Neural cell (in vitro differentiated cells): ENCODE data around the gene CCNY. TPM values are rescaled to one million over a fixed set of nuclear protein-coding genes. Genes with fewer than 3 reads are reported as not detected.

Source experiments
- H2AFZ ChIP-seq: fragments of 200-600, 300-800 bp; sonication (generic), shearing (Covaris generic); 2 replicates; pipeline ENCODE4 v1.6.0; 2014; ENCODE audit warnings: low read depth, mild to moderate bottlenecking, antibody characterized with exemption, low read length, moderate library complexity
- H3F3A ChIP-seq: fragments of 200-600 bp; shearing (Covaris generic); 2 replicates; pipeline ENCODE4 v1.6.1; 2016; ENCODE audit warnings: mild to moderate bottlenecking, moderate library complexity, mixed read lengths, antibody characterized with exemption, low read length; ENCODE audit not compliant: insufficient read depth, poor library complexity, severe bottlenecking
- H3K27ac ChIP-seq: fragments of 200-600, 300-800 bp; sonication (generic), shearing (Covaris generic); 2 replicates; pipeline ENCODE4 v1.5.1; 2014; ENCODE audit warnings: mild to moderate bottlenecking, low read length, moderate library complexity
- H3K27me3 ChIP-seq: fragments of 300-800, 200-600 bp; sonication (generic), shearing (Covaris generic); 2 replicates; pipeline ENCODE4 v1.6.0; 2014; ENCODE audit warnings: mild to moderate bottlenecking, low read depth, low read length, moderate library complexity; ENCODE audit not compliant: insufficient read depth
- H3K36me3 ChIP-seq: fragments of 300-800, 200-600 bp; sonication (generic), shearing (Covaris generic); 2 replicates; pipeline ENCODE4 v1.5.1; 2014; ENCODE audit warnings: mild to moderate bottlenecking, antibody characterized with exemption, low read length, moderate library complexity; ENCODE audit not compliant: insufficient read depth
- H3K4me2 ChIP-seq: fragments of 300-800, 200-600 bp; sonication (generic), shearing (Covaris generic); 2 replicates; pipeline ENCODE4 v1.6.0; 2014; ENCODE audit warnings: mild to moderate bottlenecking, low read length
- H3K4me3 ChIP-seq: fragments of 300-800, 200-600 bp; sonication (generic), shearing (Covaris generic); 2 replicates; pipeline ENCODE4 v1.5.1; 2014; ENCODE audit warnings: mild to moderate bottlenecking, low read length, moderate library complexity
- H3K79me2 ChIP-seq: fragments of 200-600 bp; shearing (Covaris generic); replicated peaks from 2 replicates; pipeline ENCODE4 v1.6.0; 2014; ENCODE audit warnings: mild to moderate bottlenecking, low read length, moderate library complexity; ENCODE audit not compliant: insufficient read depth
- H3K9ac ChIP-seq: fragments of 300-800, 200-600 bp; sonication (generic), shearing (Covaris generic); 2 replicates; pipeline ENCODE4 v1.6.1; 2016; ENCODE audit warnings: mild to moderate bottlenecking, low read length, mixed read lengths
- H3K9me2 ChIP-seq: fragments of 200-600 bp; shearing (Covaris generic); 2 replicates; pipeline ENCODE4 v1.6.1; 2016; ENCODE audit warnings: mild to moderate bottlenecking, low read length, mixed read lengths; ENCODE audit not compliant: insufficient read depth
- H3K9me3 ChIP-seq: fragments of 200-600, 300-800 bp; sonication (generic), shearing (Covaris generic); 2 replicates; pipeline ENCODE4 v1.6.1; 2016; ENCODE audit warnings: mild to moderate bottlenecking, mixed run types, low read length, moderate library complexity, mixed read lengths
- H4K20me1 ChIP-seq: fragments of 200-600 bp; shearing (Covaris generic); 2 replicates; pipeline ENCODE4 v1.6.1; 2016; ENCODE audit warnings: mild to moderate bottlenecking, mixed run types; ENCODE audit not compliant: insufficient read depth
- EP300 ChIP-seq: fragments of 450-650 bp; conservative IDR thresholded peaks from 2 replicates; pipeline ENCODE4 v1.6.1; 2014; ENCODE audit warnings: antibody characterized with exemption, mild to moderate bottlenecking, moderate library complexity; ENCODE audit not compliant: poor library complexity, severe bottlenecking
- EZH2 ChIP-seq: fragments of 200-600, 300-800 bp; shearing (Covaris generic), sonication (generic); IDR thresholded peaks from 2 replicates; pipeline ENCODE4 v1.6.1; 2014; ENCODE audit warnings: antibody characterized with exemption, low read length, borderline replicate concordance, mild to moderate bottlenecking; ENCODE audit not compliant: insufficient read depth, poor library complexity, severe bottlenecking
- MXI1 ChIP-seq: fragments of 450-650 bp; conservative IDR thresholded peaks from 2 replicates; pipeline ENCODE4 v1.6.1; 2014; ENCODE audit warnings: antibody characterized with exemption, mild to moderate bottlenecking; ENCODE audit not compliant: poor library complexity, severe bottlenecking
- POLR2AphosphoS5 ChIP-seq: IDR thresholded peaks from 2 replicates; pipeline ENCODE4 v1.6.1; 2012
- RAD21 ChIP-seq: fragments of 450-650 bp; conservative IDR thresholded peaks from 2 replicates; pipeline ENCODE4 v1.6.1; 2014; ENCODE audit warnings: antibody characterized with exemption, mild to moderate bottlenecking, moderate library complexity
- SMC3 ChIP-seq: fragments of 450-650 bp; conservative IDR thresholded peaks from 2 replicates; pipeline ENCODE4 v1.6.1; 2014; ENCODE audit warnings: antibody characterized with exemption, mild to moderate bottlenecking, moderate library complexity; ENCODE audit not compliant: poor library complexity
- TAF1 ChIP-seq: IDR thresholded peaks from 2 replicates; pipeline ENCODE4 v1.6.1; 2012; ENCODE audit warnings: low read depth
- polyA plus RNA-seq: library from polyadenylated mRNA; depleted of rRNA; stranded (reverse); fragments of >200 nt; gene quantifications from 2 replicates; pipeline ENCODE4 v1.2.3, GENCODE V29; 2014
- TF ChIP-seq, protein P1 (sequence below): fragments of 450-650 bp; IDR thresholded peaks from 2 replicates; pipeline ENCODE4 v1.5.1; 2014; ENCODE audit warnings: antibody characterized with exemption, mild to moderate bottlenecking, moderate library complexity; ENCODE audit not compliant: poor library complexity, severe bottlenecking
- TF ChIP-seq, protein P2 (sequence below): IDR thresholded peaks from 2 replicates; pipeline ENCODE4 v1.6.1; 2012; ENCODE audit warnings: borderline replicate concordance

The CCNY gene
- polyA plus RNA-seq, 1 donor from 2014 or later, result 36.4 TPM

DNA sequence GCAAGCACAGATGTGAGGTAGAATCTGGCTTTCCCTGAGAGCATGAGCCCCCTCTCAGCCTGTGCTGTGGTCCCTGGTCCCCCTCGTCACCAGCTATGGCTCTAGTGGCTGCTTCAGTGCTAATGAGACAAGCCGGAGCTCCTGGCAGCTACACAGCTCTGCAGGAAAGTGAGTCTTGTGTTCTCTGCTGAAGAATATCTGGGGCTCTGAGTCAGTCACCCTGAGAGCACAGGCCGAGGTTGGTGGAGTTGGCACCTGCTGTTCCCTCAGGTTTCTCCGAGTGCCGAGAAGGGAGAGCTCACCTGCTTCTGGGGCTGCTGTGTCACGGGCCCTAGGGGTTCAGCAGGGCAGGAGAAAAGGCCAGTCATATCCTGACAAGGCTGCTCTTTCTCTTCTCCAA, 231.6 kb downstream of the CCNY start:
- H3K4me3 ChIP-seq, result no peak overlapping the region
- H4K20me1 ChIP-seq, result no peaks in the 10 kb centered on the region
- H3K79me2 ChIP-seq, result no peaks in the 10 kb centered on the region
- TF ChIP-seq SMC3 (no peak), POLR2AphosphoS5 (no peak), EP300 (no peak), RAD21 (no peak), TAF1 (no peak), EZH2 (no peak), MXI1 (no peak)
- TF ChIP-seq, protein P1, sequence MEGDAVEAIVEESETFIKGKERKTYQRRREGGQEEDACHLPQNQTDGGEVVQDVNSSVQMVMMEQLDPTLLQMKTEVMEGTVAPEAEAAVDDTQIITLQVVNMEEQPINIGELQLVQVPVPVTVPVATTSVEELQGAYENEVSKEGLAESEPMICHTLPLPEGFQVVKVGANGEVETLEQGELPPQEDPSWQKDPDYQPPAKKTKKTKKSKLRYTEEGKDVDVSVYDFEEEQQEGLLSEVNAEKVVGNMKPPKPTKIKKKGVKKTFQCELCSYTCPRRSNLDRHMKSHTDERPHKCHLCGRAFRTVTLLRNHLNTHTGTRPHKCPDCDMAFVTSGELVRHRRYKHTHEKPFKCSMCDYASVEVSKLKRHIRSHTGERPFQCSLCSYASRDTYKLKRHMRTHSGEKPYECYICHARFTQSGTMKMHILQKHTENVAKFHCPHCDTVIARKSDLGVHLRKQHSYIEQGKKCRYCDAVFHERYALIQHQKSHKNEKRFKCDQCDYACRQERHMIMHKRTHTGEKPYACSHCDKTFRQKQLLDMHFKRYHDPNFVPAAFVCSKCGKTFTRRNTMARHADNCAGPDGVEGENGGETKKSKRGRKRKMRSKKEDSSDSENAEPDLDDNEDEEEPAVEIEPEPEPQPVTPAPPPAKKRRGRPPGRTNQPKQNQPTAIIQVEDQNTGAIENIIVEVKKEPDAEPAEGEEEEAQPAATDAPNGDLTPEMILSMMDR, result no peak
- TF ChIP-seq, protein P2, sequence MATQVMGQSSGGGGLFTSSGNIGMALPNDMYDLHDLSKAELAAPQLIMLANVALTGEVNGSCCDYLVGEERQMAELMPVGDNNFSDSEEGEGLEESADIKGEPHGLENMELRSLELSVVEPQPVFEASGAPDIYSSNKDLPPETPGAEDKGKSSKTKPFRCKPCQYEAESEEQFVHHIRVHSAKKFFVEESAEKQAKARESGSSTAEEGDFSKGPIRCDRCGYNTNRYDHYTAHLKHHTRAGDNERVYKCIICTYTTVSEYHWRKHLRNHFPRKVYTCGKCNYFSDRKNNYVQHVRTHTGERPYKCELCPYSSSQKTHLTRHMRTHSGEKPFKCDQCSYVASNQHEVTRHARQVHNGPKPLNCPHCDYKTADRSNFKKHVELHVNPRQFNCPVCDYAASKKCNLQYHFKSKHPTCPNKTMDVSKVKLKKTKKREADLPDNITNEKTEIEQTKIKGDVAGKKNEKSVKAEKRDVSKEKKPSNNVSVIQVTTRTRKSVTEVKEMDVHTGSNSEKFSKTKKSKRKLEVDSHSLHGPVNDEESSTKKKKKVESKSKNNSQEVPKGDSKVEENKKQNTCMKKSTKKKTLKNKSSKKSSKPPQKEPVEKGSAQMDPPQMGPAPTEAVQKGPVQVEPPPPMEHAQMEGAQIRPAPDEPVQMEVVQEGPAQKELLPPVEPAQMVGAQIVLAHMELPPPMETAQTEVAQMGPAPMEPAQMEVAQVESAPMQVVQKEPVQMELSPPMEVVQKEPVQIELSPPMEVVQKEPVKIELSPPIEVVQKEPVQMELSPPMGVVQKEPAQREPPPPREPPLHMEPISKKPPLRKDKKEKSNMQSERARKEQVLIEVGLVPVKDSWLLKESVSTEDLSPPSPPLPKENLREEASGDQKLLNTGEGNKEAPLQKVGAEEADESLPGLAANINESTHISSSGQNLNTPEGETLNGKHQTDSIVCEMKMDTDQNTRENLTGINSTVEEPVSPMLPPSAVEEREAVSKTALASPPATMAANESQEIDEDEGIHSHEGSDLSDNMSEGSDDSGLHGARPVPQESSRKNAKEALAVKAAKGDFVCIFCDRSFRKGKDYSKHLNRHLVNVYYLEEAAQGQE, result no peak
- no peaks in the 10 kb centered on the region for H3F3A ChIP-seq
- H2AFZ ChIP-seq, result no peak overlapping the region
- no peak overlapping the region for H3K27ac ChIP-seq
- no peaks in the 10 kb centered on the region for H3K9me2 ChIP-seq
- H3K4me2 ChIP-seq, result no peak overlapping the region
- no peaks in the 10 kb centered on the region for H3K9me3 ChIP-seq
- no peaks in the 10 kb centered on the region for H3K27me3 ChIP-seq
- H3K36me3 ChIP-seq, result no peaks in the 10 kb centered on the region
- H3K9ac ChIP-seq, result no peak overlapping the region

DNA sequence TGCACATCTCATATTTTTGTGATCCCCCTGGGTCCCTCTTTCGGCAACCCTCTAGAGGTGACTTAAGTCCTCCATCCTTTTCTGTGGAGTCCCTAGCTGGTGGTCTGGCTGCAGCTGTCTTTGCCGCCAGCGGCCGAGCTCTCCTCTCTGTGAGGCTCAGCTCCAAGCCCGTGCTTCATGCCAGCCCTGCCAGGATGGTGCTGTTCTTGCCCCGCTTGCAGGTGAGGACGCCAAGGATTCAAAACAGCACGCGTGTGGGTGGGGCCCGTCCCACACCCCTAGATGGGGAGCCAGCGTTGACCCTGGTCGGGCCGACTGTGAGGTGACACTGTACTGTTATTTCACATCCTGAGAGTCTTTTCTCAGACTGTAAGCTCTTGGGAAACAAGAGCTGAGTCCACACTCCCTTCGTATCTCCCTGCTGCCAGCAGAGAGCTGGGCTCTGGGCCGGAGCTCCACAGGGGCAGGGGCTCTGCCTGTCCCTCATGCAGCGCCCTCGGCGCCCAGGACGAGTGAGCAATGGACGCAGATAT, 232.2 kb downstream of the CCNY start:
- TF ChIP-seq SMC3 (no peak), POLR2AphosphoS5 (no peak), EP300 (no peak), MXI1 (no peak), RAD21 (no peak), EZH2 (no peak)
- TF ChIP-seq, protein P2, result no peak
- Histone ChIP-seq H4K20me1 (no peaks in the 10 kb centered on the region), H3K4me2 (no peak overlapping the region), H3K27me3 (no peaks in the 10 kb centered on the region), H3K4me3 (no peak overlapping the region), H3K79me2 (no peaks in the 10 kb centered on the region), H2AFZ (no peak overlapping the region), H3K27ac (no peak overlapping the region), H3K9me3 (no peaks in the 10 kb centered on the region), H3F3A (no peaks in the 10 kb centered on the region), H3K9me2 (no peaks in the 10 kb centered on the region), H3K36me3 (no peaks in the 10 kb centered on the region), H3K9ac (no peak overlapping the region)
